CD8-positive, alpha-beta memory T cell (primary cell): Measurements from ENCODE around the gene JCHAIN. TPM values are rescaled to one million over a fixed set of nuclear protein-coding genes. Genes with fewer than 3 reads are reported as not detected.

Source experiments
- CTCF ChIA-PET: fragments of 350-600 bp; sonication (Branson Sonifier 250); formaldehyde crosslinking; loops from one replicate; lab custom pipeline; 2021; ENCODE audit warnings: antibody characterized with exemption; lab: Charles Lee
- POLR2A ChIA-PET: fragments of 350-600 bp; sonication (Branson Sonifier 250); formaldehyde crosslinking; loops from one replicate; lab custom pipeline; 2021; ENCODE audit warnings: antibody characterized with exemption; lab: Charles Lee
- DNase-seq, 5 donors: peaks; one replicate each; pipeline versions ENCODE4 v3.0.0 to v3.0.0-alpha.2; 2020 to 2022; ENCODE audit warnings: mixed read lengths in 1 of 5
- H3K27ac ChIP-seq: one replicate; pipeline ENCODE4 v1.7.0; 2013; ENCODE audit warnings: low read depth, mild to moderate bottlenecking, low read length, moderate library complexity
- H3K27me3 ChIP-seq: 2 replicates; pipeline ENCODE4 v1.7.0; 2013; ENCODE audit warnings: low read length, mild to moderate bottlenecking; ENCODE audit not compliant: insufficient read depth, poor library complexity, severe bottlenecking
- H3K36me3 ChIP-seq: 2 replicates; pipeline ENCODE4 v1.7.0; 2013; ENCODE audit warnings: mild to moderate bottlenecking, low read length, moderate library complexity; ENCODE audit not compliant: insufficient read depth
- H3K4me1 ChIP-seq: 2 replicates; pipeline ENCODE4 v1.7.0; 2013; ENCODE audit warnings: mild to moderate bottlenecking, low read length, moderate library complexity; ENCODE audit not compliant: insufficient read depth
- H3K4me3 ChIP-seq: 2 replicates; pipeline ENCODE4 v1.7.0; 2013; ENCODE audit warnings: mild to moderate bottlenecking, low read length
- H3K9me3 ChIP-seq: 2 replicates; pipeline ENCODE4 v1.7.0; 2013; ENCODE audit warnings: mild to moderate bottlenecking, low read length
- H3K27ac Mint-ChIP-seq, 8 donors: one replicate each; pipeline ENCODE4 v1.8.0; 2020 to 2021; ENCODE audit warnings: mixed read lengths in 8 of 8, mild to moderate bottlenecking in 6 of 8, inconsistent platforms in 3 of 8, moderate library complexity in 3 of 8
- H3K27me3 Mint-ChIP-seq, 2 donors: one replicate each; pipeline ENCODE4 v1.8.0; 2020 to 2021; ENCODE audit warnings: mixed read lengths in 2 of 2, mild to moderate bottlenecking in 1 of 2, moderate library complexity in 1 of 2
- H3K36me3 Mint-ChIP-seq, 3 donors: one replicate each; pipeline ENCODE4 v1.8.0; 2020 to 2021; ENCODE audit warnings: mixed read lengths in 3 of 3, inconsistent platforms in 1 of 3, mild to moderate bottlenecking in 1 of 3
- H3K4me1 Mint-ChIP-seq, 3 donors: one replicate each; pipeline ENCODE4 v1.8.0; 2020 to 2021; ENCODE audit warnings: mixed read lengths in 3 of 3, inconsistent platforms in 1 of 3, mild to moderate bottlenecking in 1 of 3
- H3K4me3 Mint-ChIP-seq, 7 donors: one replicate each; pipeline ENCODE4 v1.8.0; 2020 to 2021; ENCODE audit warnings: mixed read lengths in 7 of 7, mild to moderate bottlenecking in 6 of 7, moderate library complexity in 4 of 7, inconsistent platforms in 2 of 7
- H3K9me3 Mint-ChIP-seq, 5 donors: one replicate each; pipeline ENCODE4 v1.8.0; 2020 to 2022; ENCODE audit warnings: mixed read lengths in 5 of 5, mild to moderate bottlenecking in 3 of 5, moderate library complexity in 2 of 5, inconsistent platforms in 1 of 5
- polyA plus RNA-seq: library from polyadenylated mRNA; unstranded; fragments of 300-500 nt; fragmentation: Illumina TruSeq; gene quantifications from one replicate; pipeline ENCODE4 v1.2.3, GENCODE V29; 2021
- total RNA-seq, 2 experiments: library from RNA; stranded (reverse); gene quantifications; one replicate each; pipeline ENCODE4 v1.2.3, GENCODE V29; 2021

JCHAIN gene
- total and polyA plus RNA-seq, 3 experiments from 2014 or later, result not detected

DNA sequence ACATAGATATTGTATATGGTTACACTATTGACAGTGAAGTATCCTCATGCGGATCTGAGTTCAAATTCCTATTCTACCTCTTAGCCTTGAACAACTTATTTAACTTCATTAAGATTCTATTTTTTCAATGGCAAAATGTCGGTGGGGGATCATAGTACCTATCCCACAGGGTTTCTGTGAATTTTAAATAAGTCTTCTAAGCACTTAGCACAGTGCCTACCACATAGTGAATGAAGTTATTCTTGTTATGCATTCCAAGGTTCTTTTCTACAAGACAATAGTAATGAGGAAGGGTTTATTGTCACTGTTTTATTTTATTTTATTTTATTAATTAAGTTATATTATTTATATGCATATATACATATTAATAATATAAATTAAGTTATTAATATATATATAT lies 46.5 kb downstream of the JCHAIN start:
- Histone ChIP-seq H3K27me3 (no peaks in the 10 kb centered on the region), H3K9me3 (no peaks in the 10 kb centered on the region), H3K36me3 (no peaks in the 10 kb centered on the region), H3K4me1 (no peaks in the 10 kb centered on the region), H3K27ac (no peak overlapping the region), H3K4me3 (no peak overlapping the region)
- Mint-ChIP-seq H3K27ac (no peak overlapping the region), H3K27me3 (no peaks in the 10 kb centered on the region), H3K4me1 (no peaks in the 10 kb centered on the region), H3K9me3 (no peaks in the 10 kb centered on the region), H3K36me3 (no peaks in the 10 kb centered on the region), H3K4me3 (no peak overlapping the region)
- CTCF ChIA-PET, result no interaction called here
- no peak for DNase-seq
- POLR2A ChIA-PET, result no interaction called here

DNA sequence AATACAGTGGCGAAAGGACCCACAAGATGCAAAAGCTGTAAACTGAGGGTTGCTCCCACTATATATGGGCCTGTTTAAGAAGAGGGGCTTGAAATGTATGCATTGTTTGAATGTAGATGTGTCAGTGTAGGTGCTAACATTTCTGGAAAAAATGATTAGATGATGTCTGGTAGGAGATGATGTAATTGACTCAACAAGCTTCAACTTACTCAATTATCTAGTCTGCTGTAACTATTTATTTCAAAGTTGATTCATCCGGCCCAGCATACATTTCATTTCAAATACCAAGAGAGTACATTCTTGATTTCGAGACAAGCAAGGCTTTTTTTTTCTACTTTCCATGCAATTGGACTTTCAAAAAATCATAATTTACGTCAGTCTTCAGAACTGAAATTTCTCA lies 47.0 kb downstream of the JCHAIN start:
- POLR2A ChIA-PET, result no interaction called here
- Histone ChIP-seq H3K4me1 (no peaks in the 10 kb centered on the region), H3K9me3 (no peaks in the 10 kb centered on the region), H3K4me3 (no peak overlapping the region), H3K27me3 (no peaks in the 10 kb centered on the region), H3K36me3 (no peaks in the 10 kb centered on the region), H3K27ac (no peak overlapping the region)
- H3K4me1 Mint-ChIP-seq, result no peaks in the 10 kb centered on the region
- CTCF ChIA-PET, result no interaction called here
- no peaks in the 10 kb centered on the region for H3K27me3 Mint-ChIP-seq
- no peaks in the 10 kb centered on the region for H3K9me3 Mint-ChIP-seq
- no peak overlapping the region for H3K4me3 Mint-ChIP-seq
- no peak overlapping the region for H3K27ac Mint-ChIP-seq
- no peaks in the 10 kb centered on the region for H3K36me3 Mint-ChIP-seq
- peak in 1 of 5 donors; percentile 11 for DNase-seq

DNA sequence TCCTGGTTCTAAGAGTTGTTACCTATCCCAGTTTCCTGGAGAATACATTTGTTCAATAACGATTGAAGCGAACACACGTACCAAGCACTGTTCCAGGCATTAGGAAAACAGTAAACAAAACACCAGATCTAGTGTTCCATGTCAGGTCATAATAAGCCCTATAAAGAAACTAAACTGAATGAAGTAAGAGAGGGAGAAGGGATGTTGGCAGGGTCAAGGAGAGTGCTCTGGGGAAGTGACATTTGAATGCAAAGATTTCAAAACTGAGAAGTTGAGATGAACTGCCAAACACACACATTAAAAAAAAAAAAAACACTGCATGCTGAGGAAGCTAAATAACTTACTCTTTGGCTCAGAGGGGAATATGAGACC lies 52.1 kb downstream of the JCHAIN start:
- POLR2A ChIA-PET, result no interaction called here
- Histone ChIP-seq H3K27me3 (no peaks in the 10 kb centered on the region), H3K9me3 (no peaks in the 10 kb centered on the region), H3K4me1 (no peaks in the 10 kb centered on the region), H3K27ac (no peak overlapping the region), H3K4me3 (no peak overlapping the region), H3K36me3 (no peaks in the 10 kb centered on the region)
- CTCF ChIA-PET, result no interaction called here
- DNase-seq, result no peak
- H3K27ac Mint-ChIP-seq, result no peak overlapping the region
- H3K9me3 Mint-ChIP-seq, result no peaks in the 10 kb centered on the region
- peaks cover 2 to 12% (median 8%) of the 10 kb centered on the region in 3 donors for H3K4me1 Mint-ChIP-seq
- H3K36me3 Mint-ChIP-seq, result no peaks in the 10 kb centered on the region
- H3K4me3 Mint-ChIP-seq, result no peak overlapping the region
- peaks cover 0 to 26% of the 10 kb centered on the region in 2 donors for H3K27me3 Mint-ChIP-seq

DNA sequence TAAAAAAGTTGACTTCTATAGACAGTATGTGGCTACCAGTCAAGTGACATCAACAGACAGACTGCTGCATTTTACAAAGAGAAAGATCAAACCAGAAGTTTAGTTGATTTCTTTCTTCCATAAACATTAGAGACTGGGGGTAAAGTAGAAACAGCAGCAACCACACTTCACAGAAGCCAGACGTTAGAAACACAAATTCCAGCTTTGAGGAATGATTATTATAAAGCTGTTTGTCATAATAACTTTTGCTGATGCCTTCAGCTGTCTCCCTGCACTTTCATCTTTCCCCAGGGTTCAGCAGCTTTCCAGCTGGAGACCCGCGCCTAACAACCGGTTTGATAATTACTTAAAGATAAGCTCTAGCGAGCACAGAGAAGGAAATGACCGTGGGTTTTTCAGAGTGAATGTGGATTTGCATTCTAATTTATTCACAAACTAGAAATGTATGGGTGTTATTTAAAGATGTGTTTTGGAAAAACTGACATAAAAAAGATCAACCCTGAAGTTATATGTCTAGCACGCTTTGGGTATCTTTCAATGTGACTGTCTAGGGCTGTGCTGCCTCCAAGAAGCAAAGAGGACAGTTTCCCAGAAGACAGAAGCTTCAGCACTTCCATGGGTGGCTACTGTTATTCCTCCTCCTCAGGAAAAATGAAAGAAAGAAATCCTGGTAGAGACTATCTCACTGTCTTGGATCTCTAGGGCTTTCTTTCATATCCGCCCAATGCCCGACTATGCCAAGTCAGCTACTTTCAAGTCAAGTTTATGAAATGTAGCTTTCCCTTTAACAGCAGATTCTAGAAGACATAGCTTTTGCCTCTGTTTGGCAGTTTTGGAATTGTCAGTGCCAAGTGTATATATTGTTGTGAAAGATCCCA lies 52.8 kb downstream of the JCHAIN start:
- Histone ChIP-seq H3K27ac (no peak overlapping the region), H3K27me3 (no peaks in the 10 kb centered on the region), H3K36me3 (no peaks in the 10 kb centered on the region), H3K9me3 (no peaks in the 10 kb centered on the region), H3K4me3 (no peak overlapping the region), H3K4me1 (no peaks in the 10 kb centered on the region)
- ChIA-PET CTCF (no interaction called here), POLR2A (no interaction called here)
- peaks cover 2 to 12% (median 8%) of the 10 kb centered on the region in 3 donors for H3K4me1 Mint-ChIP-seq
- H3K27me3 Mint-ChIP-seq, result peaks cover 0 to 29% of the 10 kb centered on the region in 2 donors
- H3K36me3 Mint-ChIP-seq, result no peaks in the 10 kb centered on the region
- DNase-seq, result no peak
- H3K27ac Mint-ChIP-seq, result no peak overlapping the region
- no peaks in the 10 kb centered on the region for H3K9me3 Mint-ChIP-seq
- H3K4me3 Mint-ChIP-seq, result peak overlapping the region in 1 of 7 donors; percentile 22

DNA sequence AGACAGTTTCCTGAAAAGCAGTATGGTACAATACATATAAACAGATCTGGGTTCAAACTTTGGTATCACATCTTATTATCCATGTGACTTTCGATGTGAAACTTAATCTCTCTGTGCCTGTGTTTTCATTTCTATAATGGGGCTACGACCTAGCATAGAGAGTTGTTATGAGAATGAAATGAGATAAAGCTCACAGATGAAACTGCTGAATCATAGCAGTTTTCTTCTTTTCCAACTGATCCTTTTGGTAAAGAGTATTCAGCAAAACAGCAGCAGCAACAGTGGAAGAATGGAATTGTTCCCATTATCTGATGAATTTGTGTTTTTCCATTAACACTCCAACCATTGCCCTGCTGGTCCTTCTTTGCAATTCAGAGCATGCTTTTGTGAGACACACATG lies 58.0 kb downstream of the JCHAIN start:
- Histone ChIP-seq H3K4me3 (no peak overlapping the region), H3K9me3 (no peaks in the 10 kb centered on the region), H3K27me3 (no peaks in the 10 kb centered on the region), H3K4me1 (no peaks in the 10 kb centered on the region), H3K27ac (no peak overlapping the region), H3K36me3 (no peaks in the 10 kb centered on the region)
- Mint-ChIP-seq H3K36me3 (no peaks in the 10 kb centered on the region), H3K27ac (no peak overlapping the region), H3K4me1 (peaks cover 0 to 4% (median 4%) of the 10 kb centered on the region in 3 donors), H3K4me3 (no peak overlapping the region), H3K27me3 (peaks cover 11 to 40% of the 10 kb centered on the region in 2 donors), H3K9me3 (no peaks in the 10 kb centered on the region)
- ChIA-PET CTCF (no interaction called here), POLR2A (no interaction called here)
- no peak for DNase-seq

DNA sequence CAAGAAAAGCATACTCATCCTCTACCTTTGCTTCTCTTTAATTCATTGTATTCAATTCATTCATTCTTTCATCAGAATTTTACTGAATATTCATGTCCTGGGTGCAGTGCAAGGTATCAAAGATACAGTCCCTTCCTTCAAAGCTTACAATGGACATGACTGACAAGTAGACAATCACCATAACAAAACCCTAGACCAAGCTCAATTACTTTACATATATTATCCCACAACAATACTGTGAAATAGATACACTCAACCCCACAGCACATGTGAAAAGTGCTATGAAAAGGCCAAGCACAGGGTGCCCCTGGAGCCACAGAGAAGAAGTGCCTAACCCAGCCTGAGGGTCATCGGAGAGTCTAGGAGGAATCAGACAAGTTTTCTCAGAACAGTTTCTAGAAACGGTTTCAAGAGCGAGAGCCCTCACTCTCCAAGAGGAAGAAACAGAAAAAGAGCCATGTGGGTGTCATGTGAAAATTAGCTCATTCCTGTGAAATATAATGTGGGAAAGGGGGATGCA lies 58.9 kb downstream of the JCHAIN start:
- no peaks in the 10 kb centered on the region for H3K4me1 ChIP-seq
- H3K36me3 ChIP-seq, result no peaks in the 10 kb centered on the region
- H3K4me1 Mint-ChIP-seq, result no peaks in the 10 kb centered on the region
- no peak overlapping the region for H3K4me3 ChIP-seq
- H3K27me3 Mint-ChIP-seq, result peaks cover 11 to 40% of the 10 kb centered on the region in 2 donors
- no peak overlapping the region for H3K27ac Mint-ChIP-seq
- H3K9me3 ChIP-seq, result no peaks in the 10 kb centered on the region
- H3K36me3 Mint-ChIP-seq, result no peaks in the 10 kb centered on the region
- H3K4me3 Mint-ChIP-seq, result no peak overlapping the region
- CTCF ChIA-PET, result no interaction called here
- POLR2A ChIA-PET, result no interaction called here
- no peaks in the 10 kb centered on the region for H3K27me3 ChIP-seq
- no peak overlapping the region for H3K27ac ChIP-seq
- H3K9me3 Mint-ChIP-seq, result no peaks in the 10 kb centered on the region
- DNase-seq, result no peak

DNA sequence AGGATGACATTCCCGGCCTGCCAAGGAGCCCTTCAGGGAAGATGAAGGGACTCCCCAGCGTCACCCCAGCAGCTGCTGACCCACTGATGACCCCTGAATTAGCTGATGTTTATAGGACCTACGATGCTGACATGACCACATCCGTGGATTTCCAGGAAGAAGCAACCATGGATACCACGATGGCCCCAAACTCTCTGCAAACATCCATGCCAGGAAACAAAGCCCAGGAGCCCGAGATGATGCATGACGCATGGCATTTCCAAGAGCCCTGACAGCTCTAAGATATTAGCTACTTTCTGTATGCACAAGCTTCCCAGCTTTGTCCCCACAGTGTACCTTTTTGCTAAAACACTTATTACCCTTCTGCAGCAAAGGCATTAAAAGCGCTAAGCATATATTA lies 59.8 kb downstream of the JCHAIN start:
- CTCF ChIA-PET, result interaction anchor here (0.5 kb wide), 1 partner anchor 109 kb away, joined by 3 read pairs; no protein-coding TSS in a partner anchor
- no peaks in the 10 kb centered on the region for H3K36me3 ChIP-seq
- H3K4me1 ChIP-seq, result no peaks in the 10 kb centered on the region
- Mint-ChIP-seq H3K27me3 (peaks cover 11 to 35% of the 10 kb centered on the region in 2 donors), H3K36me3 (no peaks in the 10 kb centered on the region), H3K4me1 (no peaks in the 10 kb centered on the region), H3K27ac (no peak overlapping the region), H3K9me3 (no peaks in the 10 kb centered on the region), H3K4me3 (no peak overlapping the region)
- H3K27ac ChIP-seq, result no peak overlapping the region
- no peak for DNase-seq
- H3K27me3 ChIP-seq, result no peaks in the 10 kb centered on the region
- POLR2A ChIA-PET, result no interaction called here
- no peaks in the 10 kb centered on the region for H3K9me3 ChIP-seq
- no peak overlapping the region for H3K4me3 ChIP-seq
